Stimulated activated CD8-positive, alpha-beta memory T cell treated with anti-CD3 and anti-CD28 coated beads, Interleukin-2, amount 100 ng/mL, for 1 hour (primary cell): ENCODE measurements around the gene LSG1.
A peak's percentile ranks its signal among the peaks of the same experiment; 100 is the strongest.
"Not testable (repeated sequence)": the region's sequence is repeated elsewhere in the genome, so short reads cannot be mapped to it uniquely, and the experiment has no call there.

ENCODE experiments used
- DNase-seq, 2 donors: peaks; one replicate each; pipeline ENCODE4 v3.0.0-alpha.2; 2020; ENCODE audit warnings: low read depth in 2 of 2

LSG1 gene

GRCh38 chr3:194657439-194657838, 14.6 kb downstream of the LSG1 start:
- DNase-seq: no peak

GRCh38 chr3:194654443-194654842, 17.5 kb downstream of the LSG1 start:
- no peak for DNase-seq

- no peak for DNase-seq
Observed at GRCh38 chr3:194647747-194648146, 24.2 kb downstream of the LSG1 start.

GRCh38 chr3:194642769-194643168, 29.2 kb downstream of the LSG1 start:
- DNase-seq: no peak

- no peak for DNase-seq
Observed at GRCh38 chr3:194640829-194641228, 31.2 kb downstream of the LSG1 start.

GRCh38 chr3:194638991-194639605, 32.9 kb downstream of the LSG1 start:
- DNase-seq: no peak

- DNase-seq: no peak
Observed at GRCh38 chr3:194637541-194638400, 34.2 kb downstream of the LSG1 start.

- no peak for DNase-seq
Observed at GRCh38 chr3:194637066-194637465, 34.9 kb downstream of the LSG1 start.

- DNase-seq: peak; percentile 16 to 33
Observed at GRCh38 chr3:194633349-194634004, 38.5 kb downstream of the LSG1 start, which contains the start of gene TMEM44. Gene TMEM44 (minus strand): TSS chr3:194633419. CDS start chr3:194633215, 204 bp downstream.

GRCh38 chr3:194632809-194633348, 39.1 kb downstream of the LSG1 start:
- no peak for DNase-seq

- no peak for DNase-seq
Observed at GRCh38 chr3:194632226-194632808, 39.7 kb downstream of the LSG1 start.

- DNase-seq: no peak
Observed at GRCh38 chr3:194631696-194632095, 40.3 kb downstream of the LSG1 start.

- DNase-seq: not testable (repeated sequence)
Observed at GRCh38 chr3:194630681-194631080, 41.3 kb downstream of the LSG1 start.

GRCh38 chr3:194624956-194625355, 47.0 kb downstream of the LSG1 start:
- no peak for DNase-seq

- DNase-seq: no peak
Observed at GRCh38 chr3:194623449-194624290, 48.3 kb downstream of the LSG1 start.

GRCh38 chr3:194622621-194623340, 49.2 kb downstream of the LSG1 start:
- DNase-seq: no peak

GRCh38 chr3:194621947-194622346, 50.0 kb downstream of the LSG1 start:
- DNase-seq: no peak

- no peak for DNase-seq
Observed at GRCh38 chr3:194620196-194620595, 51.8 kb downstream of the LSG1 start.

GRCh38 chr3:194619741-194620140, 52.2 kb downstream of the LSG1 start:
- DNase-seq: no peak

- DNase-seq: no peak
Observed at GRCh38 chr3:194618858-194619608, 53.0 kb downstream of the LSG1 start.
